ENCODE results near the gene SVOP. TPM values are rescaled to one million over a fixed set of nuclear protein-coding genes. Genes with fewer than 3 reads are reported as not detected.

Gene SVOP
- polyA plus RNA-seq, 2 of the 4 experiments (the other 2 are of a cell fraction): not detected

- DNase-seq (ENCODE audit: low read depth in 1 of 2, low spot score in 1 of 2): no peak
- WGBS (ENCODE audit: missing lambda C conversion rate): 58% methylated on average over 3 of the region's 3 CpGs
- POLR2A ChIA-PET: no interaction called here
Observed at GRCh38 chr12:108881953-108882352, 138.9 kb downstream of the SVOP start.

GRCh38 chr12:108879615-108880254 is 141.1 kb downstream of the SVOP start, which contains the start of gene DAO:
DAO (plus strand) TSS chr12:108880092; CDS start chr12:108885007, 4,915 bp downstream.
- POLR2A ChIA-PET: interaction anchor here (0.6 to 1.2 kb wide), 2 partner anchors 9 to 22 kb away, joined by 3 read pairs; partner anchors contain the start of gene SSH1
- Histone ChIP-seq H3K4me3 (no peak within 1 kb of the TSS), H3K9me3 (no peaks in the 10 kb centered on the region), H3K27ac (no peak within 1 kb of the TSS), H3K4me2 (no peak within 1 kb of the TSS), H3K4me1 (no peaks in the 10 kb centered on the region)
- 73% methylated on average over 16 of the region's 16 CpGs for WGBS (ENCODE audit: missing lambda C conversion rate)
- no peak for DNase-seq (ENCODE audit: low read depth in 1 of 2, low spot score in 1 of 2)
- CTCF ChIA-PET: interaction anchor here (0.7 to 1.7 kb wide), 3 partner anchors 11 to 681 kb away, joined by 3 to 4 read pairs (median 3); no protein-coding TSS in a partner anchor
- TF ChIP-seq FOSB (CRISPR knock-in tag; IDR thresholded peaks at IDR 0.05) (no peak), HDAC2 (IDR thresholded peaks at IDR 0.05) (no peak)
- peak in 1 of 2 experiments; percentile 24; a peak in 1 of 6 replicates for ATAC-seq
- FAIRE-seq: no peak

More at GRCh38 chr12:108881953-108882352, 138.9 kb downstream of the SVOP start:
- Histone ChIP-seq H3K27ac (no peak overlapping the region), H3K4me2 (no peak overlapping the region), H3K9me3 (no peaks in the 10 kb centered on the region), H3K4me3 (no peak overlapping the region), H3K4me1 (no peaks in the 10 kb centered on the region)
- CTCF ChIA-PET: interaction anchor here (0.9 to 1.1 kb wide), 2 partner anchors 8 to 69 kb away, joined by 3 to 6 read pairs; no protein-coding TSS in a partner anchor
- no peak for ATAC-seq
- FAIRE-seq: no peak
- TF ChIP-seq CEBPB (IDR thresholded peaks at IDR 0.05) (no peak), ELK1 (IDR thresholded peaks at IDR 0.05; ENCODE audit: low read depth, low read length) (no peak), HEYL (CRISPR knock-in tag; IDR thresholded peaks at IDR 0.05) (no peak), BHLHE40 (IDR thresholded peaks at IDR 0.05; ENCODE audit: low read depth, low read length) (no peak), JUNB (IDR thresholded peaks at IDR 0.05) (no peak), TP53 (CRISPR knock-in tag; IDR thresholded peaks at IDR 0.05) (no peak), KDM1A (IDR thresholded peaks at IDR 0.05; ENCODE audit: low read depth) (no peak), MAX (IDR thresholded peaks at IDR 0.05) (no peak), PHF8 (IDR thresholded peaks at IDR 0.05; ENCODE audit: borderline replicate concordance, low read depth) (no peak), MAZ (IDR thresholded peaks at IDR 0.05; ENCODE audit: borderline replicate concordance, low read depth, low read length) (no peak), REST (IDR thresholded peaks at IDR 0.05) (no peak), JUN (IDR thresholded peaks at IDR 0.05) (no peak), EHMT2 (IDR thresholded peaks at IDR 0.05; ENCODE audit: low read depth) (no peak), NPAS2 (CRISPR knock-in tag; IDR thresholded peaks at IDR 0.05; ENCODE audit: borderline replicate concordance) (no peak), GATA3 (IDR thresholded peaks at IDR 0.05; ENCODE audit: borderline replicate concordance) (no peak)

GRCh38 chr12:108876550-108876949 is 144.3 kb downstream of the SVOP start:
- ChIA-PET POLR2A (no interaction called here), CTCF (interaction anchor here (0.9 to 1.6 kb wide), 2 partner anchors 34 to 74 kb away, joined by 3 to 5 read pairs; no protein-coding TSS in a partner anchor)
- H3K27ac ChIP-seq: no peak overlapping the region
- 80% methylated on average over 3 of the region's 3 CpGs for WGBS (ENCODE audit: missing lambda C conversion rate)
- TF ChIP-seq ZSCAN20 (CRISPR knock-in tag; IDR thresholded peaks at IDR 0.05) (no peak), MAX (IDR thresholded peaks at IDR 0.05) (no peak), POLR2AphosphoS2 (conservative IDR thresholded peaks at IDR 0.05; ENCODE audit: low read length) (no peak), TP53 (CRISPR knock-in tag; IDR thresholded peaks at IDR 0.05) (no peak), CEBPB (IDR thresholded peaks at IDR 0.05) (no peak), KDM5A (IDR thresholded peaks at IDR 0.05) (no peak), PBX3 (IDR thresholded peaks at IDR 0.05) (no peak), PHF8 (IDR thresholded peaks at IDR 0.05; ENCODE audit: borderline replicate concordance, low read depth) (no peak), MAZ (IDR thresholded peaks at IDR 0.05; ENCODE audit: borderline replicate concordance, low read depth, low read length) (no peak), SREBF2 (IDR thresholded peaks at IDR 0.05) (no peak), BHLHE40 (IDR thresholded peaks at IDR 0.05; ENCODE audit: low read depth, low read length) (no peak), CTCF (IDR thresholded peaks at IDR 0.05) (no peak), FOXS1 (CRISPR knock-in tag; IDR thresholded peaks at IDR 0.05) (no peak)
- DNase-seq (ENCODE audit: low read depth in 1 of 2, low spot score in 1 of 2) (no peak), FAIRE-seq (no peak), ATAC-seq (no peak)
- no peak overlapping the region for H3K4me3 ChIP-seq
- H3K9me3 ChIP-seq: no peaks in the 10 kb centered on the region
- no peaks in the 10 kb centered on the region for H3K4me1 ChIP-seq
- H3K4me2 ChIP-seq: no peak overlapping the region
